Thoracic aorta (tissue), 2 donors: ENCODE measurements around the gene CCK. TPM values are rescaled to one million over a fixed set of nuclear protein-coding genes. Genes with fewer than 3 reads are reported as not detected.
A peak's percentile ranks its signal among the peaks of the same experiment; 100 is the strongest.

Source experiments
- ATAC-seq: fragments of 150-250 bp; one replicate; pipeline ENCODE4 v1.8.0; 2017; ENCODE audit warnings: low read depth; ENCODE audit not compliant: insufficient number of reproducible peaks, low FRiP score
- DNase-seq: peaks from one replicate; pipeline ENCODE4 v3.0.0-alpha.2; 2020; ENCODE audit warnings: low spot score
- H3K27ac ChIP-seq, 2 donors: fragments of 200-600 bp; sonication (generic); 1 replicate in 1 of 2; 2 replicates in 1 of 2; pipeline ENCODE4 v1.5.1; 2016; ENCODE audit warnings: mild to moderate bottlenecking in 2 of 2, moderate library complexity in 2 of 2
- H3K27me3 ChIP-seq: fragments of 200-600 bp; sonication (generic); replicated peaks from 2 replicates; pipeline ENCODE4 v1.6.0; 2016; ENCODE audit warnings: mild to moderate bottlenecking; ENCODE audit not compliant: insufficient read depth
- H3K36me3 ChIP-seq: fragments of 200-600 bp; sonication (generic); one replicate; pipeline ENCODE4 v1.5.1; 2016
- H3K4me1 ChIP-seq, 2 donors: fragments of 200-600 bp; sonication (generic); 1 replicate in 1 of 2; 2 replicates in 1 of 2; pipeline versions ENCODE4 v1.5.1 to v1.6.0; 2016; ENCODE audit warnings: low read depth in 2 of 2, mild to moderate bottlenecking in 1 of 2; ENCODE audit not compliant: control insufficient read depth in 1 of 2
- H3K4me3 ChIP-seq: fragments of 200-600 bp; sonication (generic); 2 replicates; pipeline ENCODE4 v1.5.1; 2016; ENCODE audit warnings: mild to moderate bottlenecking
- H3K9me3 ChIP-seq: fragments of 200-600 bp; sonication (generic); 2 replicates; pipeline ENCODE4 v1.5.1; 2016
- total RNA-seq, 2 donors: library from RNA; depleted of rRNA; stranded (reverse); fragments of >200 nt; gene quantifications; one replicate each; pipeline versions ENCODE4 v1.1.0 to v1.2.3, GENCODE V29; 2016
- TF ChIP-seq, protein P1 (sequence below): fragments of 200-600 bp; sonication (generic); IDR thresholded peaks from one replicate; pipeline ENCODE4 v1.5.1; 2019; ENCODE audit warnings: antibody characterized with exemption

CCK gene
- total RNA-seq, 2 donors from 2014 or later = not detected

DNA sequence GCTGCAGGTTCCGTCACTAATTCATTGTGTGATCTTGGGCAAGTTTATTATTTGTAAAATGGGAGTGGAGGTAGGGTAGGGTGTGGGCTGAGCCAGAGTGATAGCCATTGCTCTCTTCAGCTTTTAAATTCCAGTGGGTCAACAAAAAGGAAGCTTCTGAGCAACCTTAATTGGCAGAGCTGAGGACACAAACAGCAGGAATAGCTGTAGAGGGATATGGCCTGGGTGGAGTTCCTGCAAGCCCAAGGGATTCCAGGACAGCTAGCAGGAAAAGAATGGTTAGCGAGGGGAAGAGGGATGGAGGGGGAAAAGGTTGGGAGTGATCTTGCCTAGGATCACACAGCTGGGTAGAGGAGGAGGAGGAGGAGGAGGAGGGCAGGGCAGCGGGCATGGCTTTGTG is 11.4 kb downstream of the CCK start:
- Histone ChIP-seq H3K9me3 (no peaks in the 10 kb centered on the region), H3K27me3 (no peaks in the 10 kb centered on the region), H3K4me1 (no peaks in the 10 kb centered on the region), H3K27ac (no peak overlapping the region), H3K4me3 (no peak overlapping the region), H3K36me3 (no peaks in the 10 kb centered on the region)
- no peak for ATAC-seq
- TF ChIP-seq, protein P1, sequence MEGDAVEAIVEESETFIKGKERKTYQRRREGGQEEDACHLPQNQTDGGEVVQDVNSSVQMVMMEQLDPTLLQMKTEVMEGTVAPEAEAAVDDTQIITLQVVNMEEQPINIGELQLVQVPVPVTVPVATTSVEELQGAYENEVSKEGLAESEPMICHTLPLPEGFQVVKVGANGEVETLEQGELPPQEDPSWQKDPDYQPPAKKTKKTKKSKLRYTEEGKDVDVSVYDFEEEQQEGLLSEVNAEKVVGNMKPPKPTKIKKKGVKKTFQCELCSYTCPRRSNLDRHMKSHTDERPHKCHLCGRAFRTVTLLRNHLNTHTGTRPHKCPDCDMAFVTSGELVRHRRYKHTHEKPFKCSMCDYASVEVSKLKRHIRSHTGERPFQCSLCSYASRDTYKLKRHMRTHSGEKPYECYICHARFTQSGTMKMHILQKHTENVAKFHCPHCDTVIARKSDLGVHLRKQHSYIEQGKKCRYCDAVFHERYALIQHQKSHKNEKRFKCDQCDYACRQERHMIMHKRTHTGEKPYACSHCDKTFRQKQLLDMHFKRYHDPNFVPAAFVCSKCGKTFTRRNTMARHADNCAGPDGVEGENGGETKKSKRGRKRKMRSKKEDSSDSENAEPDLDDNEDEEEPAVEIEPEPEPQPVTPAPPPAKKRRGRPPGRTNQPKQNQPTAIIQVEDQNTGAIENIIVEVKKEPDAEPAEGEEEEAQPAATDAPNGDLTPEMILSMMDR = no peak
- no peak for DNase-seq

DNA sequence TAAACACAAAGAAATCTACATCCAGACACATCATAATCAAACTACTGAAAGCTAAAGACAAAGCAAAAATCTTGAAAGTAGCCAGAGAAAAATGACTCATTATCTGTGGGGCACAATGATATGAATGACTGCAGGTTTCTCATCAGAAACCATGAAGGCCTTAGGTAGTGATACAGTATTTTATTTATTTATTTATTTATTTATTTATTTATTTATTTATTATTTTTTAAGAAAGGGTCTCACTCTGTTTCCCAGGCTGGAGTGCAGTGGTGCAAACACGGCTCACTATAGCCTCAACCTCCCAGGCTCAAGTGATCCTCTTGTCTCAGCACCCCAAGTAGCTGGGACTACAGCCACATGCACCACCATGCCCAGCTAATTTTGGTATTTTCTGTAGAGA is 15.2 kb downstream of the CCK start:
- H3K36me3 ChIP-seq = no peaks in the 10 kb centered on the region
- H3K27me3 ChIP-seq = no peaks in the 10 kb centered on the region
- H3K9me3 ChIP-seq = no peaks in the 10 kb centered on the region
- DNase-seq = no peak
- no peak for ATAC-seq
- H3K27ac ChIP-seq = no peak overlapping the region
- H3K4me1 ChIP-seq = no peaks in the 10 kb centered on the region
- TF ChIP-seq, protein P1 = no peak
- H3K4me3 ChIP-seq = no peak overlapping the region

DNA sequence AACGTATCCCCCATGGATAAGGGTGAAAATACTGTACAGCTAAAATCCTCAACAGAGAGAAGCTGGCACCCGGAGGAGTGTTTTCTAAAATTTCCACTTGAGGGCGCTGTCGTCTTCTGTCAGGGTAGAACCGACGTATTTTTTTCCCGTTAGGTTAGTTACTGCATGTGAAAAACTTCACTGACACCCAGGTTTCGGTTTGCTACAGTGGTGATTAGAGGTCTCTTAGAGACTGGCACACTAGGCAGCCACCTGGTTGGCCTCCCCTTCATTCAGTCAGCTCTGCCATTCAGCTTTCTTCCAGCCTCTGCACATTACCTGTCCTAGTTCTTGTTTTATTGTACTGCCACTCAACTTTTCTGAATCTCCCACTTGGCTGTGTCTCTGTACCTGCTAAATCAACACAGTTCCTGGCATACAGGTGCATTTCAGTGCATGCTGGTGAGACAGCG is 18.4 kb downstream of the CCK start:
- no peaks in the 10 kb centered on the region for H3K27me3 ChIP-seq
- H3K36me3 ChIP-seq = no peaks in the 10 kb centered on the region
- no peak overlapping the region for H3K4me3 ChIP-seq
- no peak overlapping the region for H3K27ac ChIP-seq
- H3K4me1 ChIP-seq = no peaks in the 10 kb centered on the region
- ATAC-seq (peak; percentile 32), DNase-seq (no peak)
- no peaks in the 10 kb centered on the region for H3K9me3 ChIP-seq
- TF ChIP-seq, protein P1 = peak; percentile 63

DNA sequence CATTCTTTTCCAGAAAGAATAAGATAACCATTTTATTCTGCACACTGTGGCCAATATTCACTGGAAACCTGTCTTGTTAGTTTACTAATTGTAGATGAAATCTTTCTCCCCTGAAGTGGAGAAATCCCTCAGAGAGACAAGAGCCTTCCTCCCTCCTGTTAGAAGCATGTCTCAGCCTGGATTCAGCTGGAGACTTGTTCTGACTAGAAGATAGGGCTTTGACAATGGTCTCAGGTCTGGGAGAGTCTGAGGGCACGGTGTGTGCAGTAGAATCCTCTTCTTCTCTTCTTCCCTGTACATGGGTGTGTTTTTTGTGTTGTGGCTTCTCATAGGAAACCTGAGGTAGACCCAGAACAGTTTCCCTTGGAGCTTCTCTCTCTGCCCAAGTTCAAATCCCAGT is 19.9 kb downstream of the CCK start:
- Histone ChIP-seq H3K36me3 (no peaks in the 10 kb centered on the region), H3K4me3 (no peak overlapping the region), H3K27me3 (no peaks in the 10 kb centered on the region), H3K27ac (no peak overlapping the region), H3K4me1 (no peaks in the 10 kb centered on the region), H3K9me3 (no peaks in the 10 kb centered on the region)
- no peak for ATAC-seq
- DNase-seq = no peak
- TF ChIP-seq, protein P1 = no peak

DNA sequence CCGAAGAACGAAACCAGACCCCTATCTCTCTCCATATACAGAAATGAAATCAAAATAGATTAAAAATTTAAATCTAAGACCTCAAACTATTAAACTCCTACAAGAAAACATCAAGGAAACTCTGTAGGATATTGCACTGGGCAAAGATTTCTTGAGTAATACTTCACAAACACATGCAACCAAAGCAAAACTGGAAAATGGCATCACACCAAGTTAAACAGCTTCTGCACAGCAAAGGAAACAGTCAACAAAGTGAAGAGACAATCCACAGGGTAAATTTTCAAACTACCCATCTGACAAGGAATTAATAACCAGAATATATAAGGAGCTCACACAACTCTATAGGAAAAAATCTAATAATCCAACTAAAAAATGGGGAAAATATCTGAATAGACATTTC is 29.4 kb downstream of the CCK start:
- DNase-seq = no peak
- H3K36me3 ChIP-seq = no peaks in the 10 kb centered on the region
- TF ChIP-seq, protein P1 = no peak
- no peaks in the 10 kb centered on the region for H3K27me3 ChIP-seq
- no peak overlapping the region for H3K27ac ChIP-seq
- peaks cover 12% of the 10 kb centered on the region for H3K9me3 ChIP-seq
- no peak overlapping the region for H3K4me3 ChIP-seq
- no peaks in the 10 kb centered on the region for H3K4me1 ChIP-seq
- ATAC-seq = no peak
